ENCODE measurements around the gene ZBTB14. TPM values are rescaled to one million over a fixed set of nuclear protein-coding genes. Genes with fewer than 3 reads are reported as not detected.

Gene ZBTB14
- polyA plus RNA-seq, 4 donors = 5.4 to 13.6 (median 7.0) TPM

DNA sequence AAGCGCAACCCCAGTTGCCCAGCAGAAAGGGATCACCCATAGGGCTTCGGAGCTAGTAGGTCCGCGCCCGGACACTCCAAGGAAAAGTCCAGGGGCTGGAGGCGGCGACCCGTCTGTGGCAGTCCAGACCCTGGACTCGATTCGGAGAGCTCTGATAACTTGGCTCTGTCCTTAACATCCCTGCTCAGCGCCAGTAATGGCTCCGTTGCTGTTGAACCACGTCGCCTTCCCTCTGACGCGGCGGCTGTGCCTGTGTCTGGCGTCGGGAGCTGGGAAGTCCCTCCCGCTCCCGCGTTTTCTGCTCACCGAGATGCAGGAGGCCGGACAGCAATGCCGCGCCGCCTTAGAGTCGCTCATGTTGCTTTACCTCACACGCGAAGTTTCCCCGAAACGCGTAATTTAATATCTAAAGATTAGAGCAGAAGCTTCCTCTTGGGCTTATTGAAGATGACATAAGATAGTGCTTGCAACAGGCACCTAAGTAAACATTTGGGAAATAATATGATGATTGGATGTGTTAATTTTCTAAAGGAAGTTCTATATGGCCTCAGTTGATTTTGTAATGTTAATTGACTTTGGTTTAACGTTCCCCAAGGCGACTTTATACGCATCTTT lies 1.3 kb upstream of the ZBTB14 start:
- Histone ChIP-seq H3K27ac (ENCODE audit: low read depth in 1 of 3, low read length in 2 of 3) (peak overlapping the region; percentile 93 to 97 (median 96)), H3K9me3 (ENCODE audit: control insufficient read depth in 2 of 2, insufficient read depth in 1 of 2, low read depth in 1 of 2, low read length in 1 of 2) (no peaks in the 10 kb centered on the region), H3K27me3 (ENCODE audit: control insufficient read depth in 3 of 3, insufficient read depth in 3 of 3, low read length in 3 of 3) (peaks cover 0 to 8% (median 0%) of the 10 kb centered on the region in 3 donors), H3K4me1 (ENCODE audit: control insufficient read depth in 3 of 3, insufficient read depth in 2 of 3, low read depth in 1 of 3, low read length in 2 of 3) (peaks cover 0 to 12% (median 0%) of the 10 kb centered on the region in 3 donors), H3K36me3 (ENCODE audit: control insufficient read depth in 3 of 3, insufficient read depth in 2 of 3, low read depth in 1 of 3, low read length in 3 of 3) (no peaks in the 10 kb centered on the region), H3K4me3 (ENCODE audit: low read depth in 1 of 3, low read length in 3 of 3) (peak overlapping the region; percentile 39 to 82 (median 80))
- DNase-seq (peak; percentile 77 to 90), FAIRE-seq (no peak)
- 4 to 5% (median 4%) methylated on average over 36 of the region's 36 CpGs for whole genome bisulfite sequencing, 3 donors

DNA sequence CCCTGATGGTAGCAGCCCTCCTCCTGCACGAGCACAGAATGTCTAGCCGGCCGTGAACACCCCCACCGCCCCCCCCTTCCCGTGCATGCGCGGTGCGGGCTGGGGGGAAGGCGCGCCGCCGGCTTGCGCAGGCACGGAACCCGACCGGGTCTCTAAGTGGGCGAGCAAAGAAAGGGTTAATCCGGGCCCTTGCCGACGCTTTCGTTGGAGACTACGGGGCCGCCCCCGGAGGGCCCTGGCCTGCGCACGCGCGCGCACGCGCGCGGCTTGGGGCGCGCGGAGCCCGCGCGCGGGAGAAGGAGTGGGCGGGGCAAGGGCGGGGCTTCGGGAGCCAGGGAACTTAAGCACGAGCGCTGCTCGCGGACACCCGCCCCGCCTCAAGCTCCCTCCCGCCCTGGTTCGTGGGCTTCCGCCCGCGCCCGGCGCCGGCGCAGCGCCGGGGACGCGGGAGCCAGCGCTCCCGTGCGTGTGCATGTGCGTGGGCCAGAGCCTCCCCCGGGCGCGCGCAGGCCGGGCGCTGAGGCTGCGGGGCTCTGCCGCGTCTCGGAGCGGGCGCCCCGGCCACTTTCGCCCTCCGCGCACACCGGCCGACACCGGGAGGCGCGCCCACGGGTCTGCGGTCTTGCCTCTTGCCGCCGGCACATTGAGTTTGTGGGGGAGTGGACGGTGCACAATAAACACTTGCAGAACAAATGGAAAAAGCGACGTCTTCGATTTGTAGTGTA lies 617 bp upstream of the ZBTB14 start:
- peaks cover 0 to 12% (median 0%) of the 10 kb centered on the region in 3 donors for H3K4me1 ChIP-seq (ENCODE audit: control insufficient read depth in 3 of 3, insufficient read depth in 2 of 3, low read depth in 1 of 3, low read length in 2 of 3)
- peak; percentile 96 to 99 for DNase-seq
- H3K27me3 ChIP-seq (ENCODE audit: control insufficient read depth in 3 of 3, insufficient read depth in 3 of 3, low read length in 3 of 3) = peaks cover 0 to 8% (median 0%) of the 10 kb centered on the region in 3 donors
- peak overlapping the region; percentile 96 to 97 (median 96) for H3K27ac ChIP-seq (ENCODE audit: low read depth in 1 of 3, low read length in 2 of 3)
- FAIRE-seq = no peak
- peaks cover 0 to 4% (median 2%) of the 10 kb centered on the region in 3 donors for H3K36me3 ChIP-seq (ENCODE audit: control insufficient read depth in 3 of 3, insufficient read depth in 2 of 3, low read depth in 1 of 3, low read length in 3 of 3)
- no peaks in the 10 kb centered on the region for H3K9me3 ChIP-seq (ENCODE audit: control insufficient read depth in 2 of 2, insufficient read depth in 1 of 2, low read depth in 1 of 2, low read length in 1 of 2)
- 0% methylated on average over 64 to 95 of the region's 95 CpGs for WGBS, 3 donors
- peak overlapping the region; percentile 79 to 82 (median 80) for H3K4me3 ChIP-seq (ENCODE audit: low read depth in 1 of 3, low read length in 3 of 3)

DNA sequence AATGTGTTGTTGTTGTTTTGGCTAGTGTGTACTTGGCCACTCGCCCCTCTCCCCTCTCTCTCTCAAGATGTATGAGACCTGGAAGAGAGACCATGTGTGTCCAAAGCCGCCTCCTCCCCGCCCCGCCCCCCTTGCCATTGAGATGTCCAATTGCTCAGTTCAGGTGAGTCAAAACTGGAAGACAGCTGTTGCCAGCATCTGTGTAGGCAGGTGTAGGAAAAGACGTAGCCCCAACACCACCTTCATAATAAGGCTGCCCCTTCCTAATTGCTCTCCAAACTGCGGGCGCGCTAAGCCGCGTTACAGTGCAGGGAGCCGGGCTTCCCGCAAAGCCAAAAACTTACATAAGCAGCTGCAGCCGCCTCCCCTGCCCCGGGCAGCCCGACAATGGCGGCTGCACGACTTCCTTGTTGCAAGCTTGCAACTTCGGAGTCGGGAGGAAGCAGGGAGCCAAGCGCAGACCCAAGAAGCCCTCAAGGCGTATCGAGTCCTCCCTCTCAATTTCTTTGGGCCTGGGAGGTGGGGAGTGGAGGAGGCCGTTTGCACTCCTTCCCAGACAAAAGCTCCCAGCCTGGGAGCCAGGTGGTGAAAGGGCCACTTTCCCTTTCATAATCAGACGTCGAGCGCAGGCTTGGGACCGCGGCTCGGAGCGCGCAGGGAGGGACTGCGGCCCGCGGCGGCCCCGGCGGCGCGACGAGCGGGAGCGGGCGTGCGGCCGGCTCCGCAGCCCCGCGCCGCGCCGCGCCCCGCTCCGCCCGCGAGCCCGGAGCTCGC lies 882 bp downstream of the ZBTB14 start:
- H3K27ac ChIP-seq (ENCODE audit: low read depth in 1 of 3, low read length in 2 of 3) = peak overlapping the region; percentile 80 to 99 (median 85)
- 0 to 1% (median 1%) methylated on average over 27 to 58 of the region's 58 CpGs for WGBS, 3 donors
- peak overlapping the region; percentile 61 to 80 (median 79) for H3K4me3 ChIP-seq (ENCODE audit: low read depth in 1 of 3, low read length in 3 of 3)
- H3K36me3 ChIP-seq (ENCODE audit: control insufficient read depth in 3 of 3, insufficient read depth in 2 of 3, low read depth in 1 of 3, low read length in 3 of 3) = peaks cover 0 to 11% (median 7%) of the 10 kb centered on the region in 3 donors
- DNase-seq (peak; percentile 71 to 86), FAIRE-seq (no peak)
- H3K4me1 ChIP-seq (ENCODE audit: control insufficient read depth in 3 of 3, insufficient read depth in 2 of 3, low read depth in 1 of 3, low read length in 2 of 3) = peaks cover 0 to 12% (median 0%) of the 10 kb centered on the region in 3 donors
- H3K9me3 ChIP-seq (ENCODE audit: control insufficient read depth in 2 of 2, insufficient read depth in 1 of 2, low read depth in 1 of 2, low read length in 1 of 2) = no peaks in the 10 kb centered on the region
- peaks cover 0 to 4% (median 0%) of the 10 kb centered on the region in 3 donors for H3K27me3 ChIP-seq (ENCODE audit: control insufficient read depth in 3 of 3, insufficient read depth in 3 of 3, low read length in 3 of 3)

DNA sequence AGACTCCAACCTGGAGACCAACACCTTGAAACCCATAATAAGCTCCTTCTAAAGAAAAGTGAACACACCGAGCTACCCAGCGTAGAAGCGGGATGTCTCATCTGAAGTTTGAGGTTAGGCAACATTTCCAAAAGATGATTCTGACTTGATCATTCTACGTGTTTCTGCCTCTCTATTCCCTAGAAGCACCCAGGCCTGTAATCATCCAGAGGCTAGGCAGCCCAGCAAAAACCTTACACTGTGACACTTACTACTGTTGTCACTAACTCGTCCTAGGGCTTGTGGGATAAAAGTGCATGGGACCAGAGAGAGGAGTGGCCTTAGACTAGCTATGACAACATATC lies 1.4 kb downstream of the ZBTB14 start:
- Histone ChIP-seq H3K27me3 (ENCODE audit: control insufficient read depth in 3 of 3, insufficient read depth in 3 of 3, low read length in 3 of 3) (no peaks in the 10 kb centered on the region), H3K36me3 (ENCODE audit: control insufficient read depth in 3 of 3, insufficient read depth in 2 of 3, low read depth in 1 of 3, low read length in 3 of 3) (peaks cover 0 to 11% (median 7%) of the 10 kb centered on the region in 3 donors), H3K27ac (ENCODE audit: low read depth in 1 of 3, low read length in 2 of 3) (peak overlapping the region; percentile 80 to 99 (median 85)), H3K9me3 (ENCODE audit: control insufficient read depth in 2 of 2, insufficient read depth in 1 of 2, low read depth in 1 of 2, low read length in 1 of 2) (no peaks in the 10 kb centered on the region), H3K4me3 (ENCODE audit: low read depth in 1 of 3, low read length in 3 of 3) (peak overlapping the region; percentile 61 to 80 (median 79)), H3K4me1 (ENCODE audit: control insufficient read depth in 3 of 3, insufficient read depth in 2 of 3, low read depth in 1 of 3, low read length in 2 of 3) (peaks cover 0 to 12% (median 0%) of the 10 kb centered on the region in 3 donors)
- WGBS, 3 donors = 57 to 58% (median 58%) methylated on average over 5 of the region's 5 CpGs
- no peak for DNase-seq
- FAIRE-seq = no peak

DNA sequence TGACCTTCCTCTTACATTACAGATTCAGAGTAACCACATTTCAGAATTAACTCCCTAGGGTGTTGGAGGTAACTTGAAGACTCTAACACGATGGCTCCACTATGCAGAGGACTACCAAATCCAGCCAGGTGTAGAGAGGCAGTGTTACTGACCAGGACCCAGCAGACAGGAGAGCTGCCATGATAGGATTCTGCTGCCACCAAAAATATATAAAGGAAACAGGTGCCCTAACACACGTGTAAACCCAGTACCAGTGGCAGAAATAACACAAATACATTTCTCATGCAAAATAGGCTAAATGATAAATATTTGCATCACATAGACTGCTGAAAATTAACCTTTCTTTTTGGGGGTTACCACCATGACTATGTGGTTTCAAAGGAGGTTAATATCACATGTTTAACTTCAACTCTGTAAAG lies 7.0 kb downstream of the ZBTB14 start:
- WGBS, 3 donors = 55 to 80% (median 80%) methylated on average over 2 of the region's 2 CpGs
- no peaks in the 10 kb centered on the region for H3K27me3 ChIP-seq (ENCODE audit: control insufficient read depth in 3 of 3, insufficient read depth in 3 of 3, low read length in 3 of 3)
- DNase-seq (no peak), FAIRE-seq (no peak)
- no peaks in the 10 kb centered on the region for H3K9me3 ChIP-seq (ENCODE audit: control insufficient read depth in 2 of 2, insufficient read depth in 1 of 2, low read depth in 1 of 2, low read length in 1 of 2)
- H3K36me3 ChIP-seq (ENCODE audit: control insufficient read depth in 3 of 3, insufficient read depth in 2 of 3, low read depth in 1 of 3, low read length in 3 of 3) = peaks cover 0 to 11% (median 7%) of the 10 kb centered on the region in 3 donors
- H3K27ac ChIP-seq (ENCODE audit: low read depth in 1 of 3, low read length in 2 of 3) = no peak overlapping the region
- no peak overlapping the region for H3K4me3 ChIP-seq (ENCODE audit: low read depth in 1 of 3, low read length in 3 of 3)
- H3K4me1 ChIP-seq (ENCODE audit: control insufficient read depth in 3 of 3, insufficient read depth in 2 of 3, low read depth in 1 of 3, low read length in 2 of 3) = no peaks in the 10 kb centered on the region

DNA sequence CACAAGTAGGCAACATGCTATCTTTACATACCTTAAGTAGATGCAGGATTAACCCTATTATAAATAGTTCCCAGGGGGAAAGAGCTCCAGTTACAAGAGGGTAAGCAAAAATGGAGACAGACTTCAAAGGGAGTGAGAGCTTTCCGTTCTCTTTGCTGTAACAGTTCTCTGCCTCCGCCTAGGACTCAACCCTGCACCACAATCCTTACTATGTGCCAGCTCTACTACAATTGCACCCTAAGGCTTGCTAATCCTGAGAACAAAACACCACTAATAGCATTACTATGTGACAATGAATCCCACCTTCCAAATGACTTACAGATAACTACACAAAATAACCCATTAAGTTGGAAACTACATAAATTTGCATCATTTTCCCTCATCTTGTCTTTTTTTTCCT lies 7.7 kb downstream of the ZBTB14 start:
- Histone ChIP-seq H3K9me3 (ENCODE audit: control insufficient read depth in 2 of 2, insufficient read depth in 1 of 2, low read depth in 1 of 2, low read length in 1 of 2) (no peaks in the 10 kb centered on the region), H3K27me3 (ENCODE audit: control insufficient read depth in 3 of 3, insufficient read depth in 3 of 3, low read length in 3 of 3) (no peaks in the 10 kb centered on the region), H3K4me1 (ENCODE audit: control insufficient read depth in 3 of 3, insufficient read depth in 2 of 3, low read depth in 1 of 3, low read length in 2 of 3) (no peaks in the 10 kb centered on the region), H3K27ac (ENCODE audit: low read depth in 1 of 3, low read length in 2 of 3) (no peak overlapping the region), H3K36me3 (ENCODE audit: control insufficient read depth in 3 of 3, insufficient read depth in 2 of 3, low read depth in 1 of 3, low read length in 3 of 3) (peaks cover 0 to 11% (median 7%) of the 10 kb centered on the region in 3 donors), H3K4me3 (ENCODE audit: low read depth in 1 of 3, low read length in 3 of 3) (no peak overlapping the region)
- WGBS, 3 donors = 57 to 70% (median 66%) methylated on average over 2 of the region's 2 CpGs
- DNase-seq = no peak
- no peak for FAIRE-seq

DNA sequence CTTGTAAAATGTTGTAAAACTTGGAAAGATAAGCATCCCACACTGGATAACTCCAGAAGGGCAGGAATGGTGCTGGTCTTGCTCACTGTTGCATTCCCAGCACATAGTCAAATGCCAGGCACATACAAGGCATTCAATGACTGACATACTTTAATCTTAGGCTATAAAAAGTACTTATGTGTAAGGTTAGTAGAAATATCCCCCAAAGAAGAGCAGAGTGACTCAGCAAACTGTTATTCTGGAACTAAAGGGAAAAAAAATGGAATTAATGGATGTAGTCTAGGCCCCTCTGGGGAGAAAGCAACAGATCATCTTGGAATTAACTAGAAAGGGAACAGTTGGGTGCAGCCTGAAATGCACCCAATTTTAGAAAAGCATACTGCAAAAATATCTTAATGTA lies 9.0 kb downstream of the ZBTB14 start:
- no peak overlapping the region for H3K27ac ChIP-seq (ENCODE audit: low read depth in 1 of 3, low read length in 2 of 3)
- H3K4me1 ChIP-seq (ENCODE audit: control insufficient read depth in 3 of 3, insufficient read depth in 2 of 3, low read depth in 1 of 3, low read length in 2 of 3) = no peaks in the 10 kb centered on the region
- H3K27me3 ChIP-seq (ENCODE audit: control insufficient read depth in 3 of 3, insufficient read depth in 3 of 3, low read length in 3 of 3) = no peaks in the 10 kb centered on the region
- H3K9me3 ChIP-seq (ENCODE audit: control insufficient read depth in 2 of 2, insufficient read depth in 1 of 2, low read depth in 1 of 2, low read length in 1 of 2) = no peaks in the 10 kb centered on the region
- DNase-seq (no peak), FAIRE-seq (no peak)
- H3K36me3 ChIP-seq (ENCODE audit: control insufficient read depth in 3 of 3, insufficient read depth in 2 of 3, low read depth in 1 of 3, low read length in 3 of 3) = peaks cover 0 to 11% (median 7%) of the 10 kb centered on the region in 3 donors
- no peak overlapping the region for H3K4me3 ChIP-seq (ENCODE audit: low read depth in 1 of 3, low read length in 3 of 3)

DNA sequence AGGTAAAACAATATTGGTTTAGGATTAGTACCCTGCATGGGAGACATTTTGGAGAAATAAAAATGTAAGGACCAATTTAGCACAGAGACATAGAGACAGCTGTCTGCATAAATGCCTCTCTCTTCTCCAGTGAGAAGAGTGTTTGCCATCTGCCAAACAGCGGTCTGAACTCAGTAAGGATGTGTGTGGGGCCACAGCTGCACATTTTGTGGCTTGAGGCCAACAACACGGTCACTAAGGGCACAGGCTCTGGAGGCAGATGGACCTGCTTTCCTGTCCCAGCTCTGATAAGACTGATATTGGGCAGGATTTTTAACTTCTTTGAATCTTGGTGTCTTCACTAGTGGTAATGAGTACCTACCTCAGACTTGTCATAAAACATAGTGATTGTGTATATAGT lies 10.2 kb downstream of the ZBTB14 start:
- H3K36me3 ChIP-seq (ENCODE audit: control insufficient read depth in 3 of 3, insufficient read depth in 2 of 3, low read depth in 1 of 3, low read length in 3 of 3) = peaks cover 0 to 2% (median 0%) of the 10 kb centered on the region in 3 donors
- H3K27me3 ChIP-seq (ENCODE audit: control insufficient read depth in 3 of 3, insufficient read depth in 3 of 3, low read length in 3 of 3) = no peaks in the 10 kb centered on the region
- H3K27ac ChIP-seq (ENCODE audit: low read depth in 1 of 3, low read length in 2 of 3) = no peak overlapping the region
- no peaks in the 10 kb centered on the region for H3K4me1 ChIP-seq (ENCODE audit: control insufficient read depth in 3 of 3, insufficient read depth in 2 of 3, low read depth in 1 of 3, low read length in 2 of 3)
- WGBS, 3 donors = 31 to 43% (median 40%) methylated on average over 2 of the region's 2 CpGs
- H3K9me3 ChIP-seq (ENCODE audit: control insufficient read depth in 2 of 2, insufficient read depth in 1 of 2, low read depth in 1 of 2, low read length in 1 of 2) = no peaks in the 10 kb centered on the region
- FAIRE-seq (no peak), DNase-seq (no peak)
- H3K4me3 ChIP-seq (ENCODE audit: low read depth in 1 of 3, low read length in 3 of 3) = no peak overlapping the region
